ENCODE measurements around the gene TNFAIP8.
A peak's percentile ranks its signal among the peaks of the same experiment; 100 is the strongest.

Gene TNFAIP8

GRCh38 chr5:119355685-119356611, at the start of gene TNFAIP8:
TSS of gene TNFAIP8 (plus strand) at chr5:119356019. CDS start at chr5:119356091, 72 bp downstream.
- DNase-seq, result no peak

GRCh38 chr5:119307170-119307569, 48.6 kb upstream of the TNFAIP8 start:
- DNase-seq, result no peak

DNA sequence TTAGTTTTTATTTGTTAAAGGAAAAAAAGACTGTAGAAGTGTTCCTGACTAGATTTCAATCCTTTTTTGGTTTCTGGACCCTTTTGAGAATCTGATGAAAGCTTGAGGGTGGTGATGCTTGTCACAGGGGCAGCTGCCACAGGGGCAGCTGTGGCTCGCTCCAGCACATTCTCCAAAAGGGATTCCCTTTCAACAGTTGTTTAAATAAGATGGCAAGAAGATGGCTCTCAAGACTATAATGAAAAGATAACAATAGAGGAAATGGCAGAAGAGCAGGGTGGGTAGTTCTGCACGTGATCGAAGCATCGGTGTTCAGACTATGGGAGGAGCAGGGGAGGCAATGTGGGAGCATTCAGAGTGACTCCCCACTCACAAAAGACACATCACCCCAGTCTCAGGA, 46.5 kb upstream of the TNFAIP8 start:
- DNase-seq, result no peak

DNA sequence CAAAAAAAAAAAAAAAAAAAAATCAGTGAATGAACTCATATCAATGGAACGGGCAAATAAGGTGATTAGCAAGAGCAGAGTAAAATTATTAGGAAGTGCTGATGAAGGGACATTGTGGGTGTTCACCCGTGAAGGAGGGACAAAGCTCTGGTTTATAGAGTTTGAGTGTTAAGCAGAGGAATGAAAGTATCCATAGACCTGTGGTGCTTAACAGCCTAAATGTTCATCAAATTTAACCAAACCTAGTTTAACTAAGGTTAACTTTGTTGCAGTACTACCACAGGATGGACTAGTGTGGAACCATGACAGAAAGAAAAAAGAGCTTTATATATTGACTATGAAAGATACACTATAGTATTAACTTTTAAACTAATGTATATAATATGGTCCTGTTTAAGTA, 44.1 kb upstream of the TNFAIP8 start:
- DNase-seq, result no peak

- no peak for DNase-seq
These were observed 43.4 kb upstream of the TNFAIP8 start for GRCh38 chr5:119312403-119312802.

DNA sequence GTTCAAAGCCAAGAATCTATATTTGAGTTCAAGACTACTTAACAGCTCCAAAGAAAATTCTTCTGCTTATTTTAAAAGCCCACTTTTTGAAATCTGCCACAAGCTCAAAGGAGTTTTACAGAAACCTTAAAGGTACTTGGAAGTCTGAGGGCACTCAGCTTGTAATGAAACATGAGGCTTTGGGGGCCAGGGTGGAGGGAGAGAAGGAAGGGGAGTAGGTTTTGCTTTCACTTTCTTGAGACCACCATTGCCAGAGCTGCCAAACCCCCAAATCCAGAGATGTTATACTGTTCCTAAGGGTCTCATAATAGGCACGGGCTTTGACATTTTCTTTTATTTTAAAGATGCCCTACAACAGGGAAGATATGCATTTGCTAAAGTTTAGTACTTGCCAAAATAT, 42.6 kb upstream of the TNFAIP8 start:
- DNase-seq, result no peak

GRCh38 chr5:119313658-119314605, 41.9 kb upstream of the TNFAIP8 start:
- DNase-seq, result no peak

- peak; percentile 18 for DNase-seq
These were observed 40.3 kb upstream of the TNFAIP8 start for GRCh38 chr5:119315516-119315949.

GRCh38 chr5:119316086-119316485, 39.7 kb upstream of the TNFAIP8 start:
- no peak for DNase-seq

DNA sequence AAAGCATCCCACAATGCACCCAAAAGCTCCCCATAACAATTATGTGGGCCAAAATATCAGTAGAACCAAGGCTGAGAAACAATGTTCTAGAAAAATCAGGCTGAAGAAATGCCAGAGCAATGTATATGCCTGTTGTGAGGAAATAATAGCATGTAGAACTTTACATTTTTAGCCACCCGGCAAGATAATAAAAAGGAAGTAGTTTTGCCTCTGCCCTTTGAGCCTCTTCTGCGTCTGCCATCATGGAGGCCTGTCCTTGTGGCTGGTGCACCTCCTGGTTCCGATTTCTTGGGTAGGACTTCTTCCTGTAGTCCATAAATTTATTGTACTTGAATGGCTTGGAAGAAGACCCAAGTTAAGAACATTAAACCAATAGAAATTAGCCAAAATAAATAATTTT, 38.9 kb upstream of the TNFAIP8 start:
- DNase-seq, result no peak

GRCh38 chr5:119318256-119318894, 37.4 kb upstream of the TNFAIP8 start:
- DNase-seq, result no peak

GRCh38 chr5:119319401-119319800, 36.4 kb upstream of the TNFAIP8 start:
- DNase-seq, result no peak

GRCh38 chr5:119319890-119320289, 35.9 kb upstream of the TNFAIP8 start:
- DNase-seq, result no peak

GRCh38 chr5:119321569-119322311, 34.1 kb upstream of the TNFAIP8 start:
- DNase-seq, result no peak

- no peak for DNase-seq
These were observed 33.4 kb upstream of the TNFAIP8 start for GRCh38 chr5:119322312-119322947.

DNA sequence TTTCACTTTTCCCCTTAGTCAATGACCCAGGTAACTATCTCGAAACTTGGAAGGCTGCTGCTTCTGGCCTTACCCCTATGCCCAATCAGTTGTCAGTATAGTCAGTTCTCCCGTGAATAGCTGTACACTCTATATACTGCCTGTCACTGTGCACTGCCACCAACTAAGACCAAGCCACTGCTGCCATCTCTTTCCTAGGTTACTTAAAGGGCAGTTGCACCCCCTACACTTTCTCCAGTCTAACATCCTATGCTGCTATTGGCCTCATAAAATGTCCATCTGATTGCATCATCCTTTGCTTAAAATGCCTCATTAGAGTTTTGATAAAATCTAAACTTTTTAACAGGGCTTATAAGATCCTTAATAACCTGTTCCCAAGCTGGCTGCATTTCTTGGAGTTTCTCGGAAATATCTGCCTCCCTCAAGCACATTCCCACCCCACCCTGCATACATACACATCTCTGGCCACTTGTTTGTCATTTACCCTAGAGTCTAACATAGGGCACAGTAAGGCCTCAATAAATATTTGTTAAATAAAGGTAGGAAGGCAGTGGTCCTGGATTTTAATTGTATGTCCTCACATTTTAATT, 32.8 kb upstream of the TNFAIP8 start:
- no peak for DNase-seq

DNA sequence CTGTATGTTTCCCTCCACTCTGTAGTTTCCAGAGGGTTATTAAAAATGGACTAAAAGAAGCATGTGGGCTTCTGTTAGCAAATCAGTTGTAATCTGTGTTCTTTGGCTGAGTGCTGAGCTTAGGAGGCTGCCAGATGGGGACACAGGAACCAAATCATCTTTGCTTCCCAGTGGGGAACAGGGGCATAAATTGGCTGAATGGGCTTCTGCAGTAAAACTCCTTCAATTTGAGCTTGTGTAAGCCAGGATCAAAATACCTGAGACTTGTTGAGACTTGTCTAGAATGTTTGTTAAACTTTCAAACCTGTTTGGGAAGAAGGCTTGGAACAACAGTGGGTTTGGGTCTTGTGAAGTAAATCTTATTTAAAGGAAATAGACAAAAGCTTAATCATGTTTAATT, 32.2 kb upstream of the TNFAIP8 start:
- peak; percentile 10 for DNase-seq

DNA sequence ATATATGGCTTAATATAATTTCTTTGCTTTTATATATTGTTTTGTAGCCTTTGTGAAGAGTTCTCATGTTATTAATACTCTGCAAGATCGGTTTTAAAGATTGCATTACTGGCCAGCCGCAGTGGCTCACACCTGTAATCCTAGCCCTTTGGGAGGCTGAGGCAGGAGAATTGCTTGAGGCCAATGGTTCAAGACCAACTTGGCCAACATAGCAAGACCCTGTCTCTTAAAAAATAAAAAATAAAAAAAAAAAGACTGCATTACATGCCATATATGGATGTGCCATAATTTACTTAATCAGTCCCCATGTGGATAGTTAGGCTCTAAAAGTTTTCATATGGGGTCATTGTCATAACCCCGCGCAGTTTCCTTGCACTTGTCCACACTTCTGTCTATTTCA, 31.0 kb upstream of the TNFAIP8 start:
- no peak for DNase-seq

- no peak for DNase-seq
These were observed 28.8 kb upstream of the TNFAIP8 start for GRCh38 chr5:119327018-119327417.

DNA sequence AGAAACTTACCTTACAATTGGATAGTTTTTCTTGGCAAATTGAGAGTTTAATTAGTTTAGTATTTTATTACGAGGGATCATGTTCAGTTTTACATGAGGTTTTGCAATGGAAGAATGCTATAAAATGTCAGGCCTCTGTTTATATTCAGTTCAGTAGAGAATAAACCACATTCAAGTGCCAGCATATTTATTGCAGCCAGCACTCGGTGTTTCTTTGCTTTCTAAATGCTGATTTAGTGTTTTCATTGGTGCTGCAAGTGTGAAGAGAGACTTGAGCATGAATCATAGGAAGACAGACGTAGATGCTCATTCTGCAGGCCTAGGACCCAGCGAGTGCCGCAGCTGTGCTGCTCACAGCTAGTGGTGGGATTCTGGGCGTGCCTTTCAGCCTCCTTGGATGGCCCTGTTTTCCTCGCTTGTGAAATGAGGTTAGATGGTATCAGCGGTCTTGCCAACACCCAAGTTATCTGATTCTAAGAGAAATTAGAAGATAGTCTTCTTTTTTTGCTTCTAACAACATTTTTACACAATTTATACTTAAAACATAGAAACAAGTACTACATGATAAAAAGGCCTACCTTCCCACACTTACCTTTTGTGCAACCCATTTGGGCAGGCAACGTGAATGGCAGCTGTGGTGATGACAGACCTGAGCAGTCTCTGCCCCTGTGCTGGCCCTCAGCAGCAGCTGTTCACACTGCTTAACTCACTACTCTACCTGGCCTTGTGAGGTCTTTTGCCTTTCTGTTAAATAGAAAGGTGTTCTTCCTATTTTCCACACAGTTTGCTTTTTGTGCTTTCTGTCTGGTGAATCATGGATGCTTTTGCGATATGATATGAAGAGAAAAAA, 26.8 kb upstream of the TNFAIP8 start:
- no peak for DNase-seq

Measured in NCI-H1436 (cell line).